HG02938 (cell line): ENCODE measurements around the gene DUS3L.
"Not testable (repeated sequence)": the region's sequence is repeated elsewhere in the genome, so short reads cannot be mapped to it uniquely, and the experiment has no call there.

Experiments used
- ATAC-seq: cut with Tn5 transposase; IDR thresholded peaks from one replicate; pipeline ENCODE4 v1.9.1; 2021; ENCODE audit warnings: mild to moderate bottlenecking, moderate library complexity; ENCODE audit not compliant: unreplicated experiment

The DUS3L gene

DNA sequence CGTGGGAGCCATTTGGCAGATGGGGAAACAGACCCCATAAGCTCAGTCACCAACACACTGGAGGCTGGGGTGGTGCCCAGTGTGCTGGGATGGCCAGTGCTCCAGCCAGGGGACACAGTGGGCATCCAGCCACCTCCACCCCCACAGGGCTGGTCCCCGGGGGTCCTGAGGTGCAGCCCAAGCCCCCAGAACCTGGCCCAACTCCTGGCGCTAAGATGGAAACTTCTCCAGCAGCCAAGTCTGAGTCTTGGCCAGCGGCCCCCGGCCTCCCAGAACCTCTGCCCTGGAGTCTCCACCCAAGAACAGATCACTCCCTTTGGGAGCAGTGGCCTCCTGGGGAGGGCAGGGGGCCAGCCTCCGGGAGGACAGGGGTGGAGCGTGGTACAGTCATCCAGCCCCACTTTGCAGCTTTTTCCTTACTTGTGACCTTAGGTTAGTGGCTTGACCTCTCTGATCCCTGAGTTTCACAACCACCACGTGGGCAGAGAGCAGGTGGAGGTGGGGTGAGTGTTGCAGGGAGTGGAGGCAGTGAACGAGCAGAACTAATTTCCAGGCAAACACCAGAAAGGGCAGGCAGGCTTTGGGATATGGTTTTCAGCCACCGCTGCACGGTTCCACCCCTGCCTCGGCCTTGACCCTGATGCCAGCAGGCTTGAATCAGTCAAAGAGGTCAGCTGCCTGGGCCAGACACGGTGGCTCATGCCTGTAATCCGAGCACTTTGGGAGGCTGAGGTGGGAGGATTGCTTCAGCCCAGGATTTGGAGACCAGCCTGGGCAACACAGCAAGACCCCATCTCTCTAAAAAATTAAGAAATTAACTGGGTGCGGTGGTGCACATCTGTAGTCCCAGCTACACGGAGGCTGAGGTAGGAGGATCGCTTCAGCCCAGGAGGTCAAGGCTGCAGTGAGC is 9.7 kb upstream of the DUS3L start:
- no peak for ATAC-seq

GRCh38 chr19:5799247-5800241 is 8.6 kb upstream of the DUS3L start:
- ATAC-seq: no peak

GRCh38 chr19:5798244-5798643 is 7.3 kb upstream of the DUS3L start:
- ATAC-seq: no peak

GRCh38 chr19:5795382-5795919 is 4.5 kb upstream of the DUS3L start:
- ATAC-seq: no peak

GRCh38 chr19:5793188-5793587 is 2.2 kb upstream of the DUS3L start:
- no peak for ATAC-seq

GRCh38 chr19:5792224-5792623 is 1.3 kb upstream of the DUS3L start:
- no peak for ATAC-seq

DNA sequence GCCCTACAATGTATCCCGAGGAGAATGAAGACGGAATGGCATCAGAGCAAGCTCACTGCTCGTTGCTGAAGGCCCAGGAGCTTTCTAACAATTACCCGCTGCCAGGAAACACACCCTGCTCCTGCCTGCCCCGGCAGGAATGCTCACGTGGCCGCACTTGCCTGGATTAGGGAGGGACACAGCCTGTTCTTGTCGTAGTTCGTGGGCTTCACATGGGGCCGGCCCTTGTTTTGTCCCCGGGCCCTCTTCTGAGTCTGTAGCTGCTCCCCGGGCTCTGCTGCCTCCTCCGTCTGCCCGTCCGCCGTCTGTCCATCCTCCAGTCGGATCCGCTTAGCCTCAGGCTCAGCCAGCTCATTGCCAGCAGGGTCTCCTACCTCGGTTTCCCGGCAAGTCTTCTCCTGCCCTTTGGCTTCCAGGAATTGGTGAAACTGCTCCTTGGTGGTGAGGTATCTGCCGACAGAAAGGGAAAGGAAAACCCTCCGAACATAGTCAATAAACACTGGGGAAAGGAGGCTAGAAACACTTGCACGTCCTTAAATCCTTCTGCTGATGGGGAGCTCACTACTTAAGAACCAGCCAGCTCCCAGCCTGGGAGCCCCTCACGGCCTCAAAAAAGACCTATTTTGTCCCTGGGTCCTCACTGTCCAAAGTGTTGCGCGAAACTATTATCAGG is 941 bp downstream of the DUS3L start:
- no peak for ATAC-seq

DNA sequence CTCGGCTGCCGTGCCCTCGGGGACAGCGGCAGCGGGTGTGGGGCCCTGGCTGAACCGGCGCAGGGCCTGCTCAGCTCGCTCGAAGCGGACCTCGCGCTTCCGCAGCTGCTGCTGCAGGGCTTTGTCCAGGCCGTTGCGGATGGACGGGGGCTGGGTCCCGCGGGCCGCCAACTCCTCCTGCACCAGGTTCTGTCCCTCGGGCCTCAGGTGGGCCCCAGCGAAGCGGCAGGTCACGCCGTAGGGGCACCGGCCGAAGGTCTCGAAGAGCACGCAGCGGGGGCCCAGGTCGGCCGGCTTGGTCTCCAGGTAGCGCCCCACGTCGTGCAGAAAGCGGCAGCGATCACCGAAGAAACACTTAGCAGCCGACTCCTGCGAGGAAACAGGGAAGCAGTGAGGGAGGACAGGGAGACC is 1.6 kb downstream of the DUS3L start:
- ATAC-seq: no peak

- ATAC-seq: no peak
Observed at GRCh38 chr19:5788422-5788821, 2.5 kb downstream of the DUS3L start.

- no peak for ATAC-seq
Observed at GRCh38 chr19:5787409-5788182, 3.4 kb downstream of the DUS3L start.

GRCh38 chr19:5786593-5787408 is 4.2 kb downstream of the DUS3L start:
- no peak for ATAC-seq

GRCh38 chr19:5785423-5785822 is 5.5 kb downstream of the DUS3L start:
- no peak for ATAC-seq

DNA sequence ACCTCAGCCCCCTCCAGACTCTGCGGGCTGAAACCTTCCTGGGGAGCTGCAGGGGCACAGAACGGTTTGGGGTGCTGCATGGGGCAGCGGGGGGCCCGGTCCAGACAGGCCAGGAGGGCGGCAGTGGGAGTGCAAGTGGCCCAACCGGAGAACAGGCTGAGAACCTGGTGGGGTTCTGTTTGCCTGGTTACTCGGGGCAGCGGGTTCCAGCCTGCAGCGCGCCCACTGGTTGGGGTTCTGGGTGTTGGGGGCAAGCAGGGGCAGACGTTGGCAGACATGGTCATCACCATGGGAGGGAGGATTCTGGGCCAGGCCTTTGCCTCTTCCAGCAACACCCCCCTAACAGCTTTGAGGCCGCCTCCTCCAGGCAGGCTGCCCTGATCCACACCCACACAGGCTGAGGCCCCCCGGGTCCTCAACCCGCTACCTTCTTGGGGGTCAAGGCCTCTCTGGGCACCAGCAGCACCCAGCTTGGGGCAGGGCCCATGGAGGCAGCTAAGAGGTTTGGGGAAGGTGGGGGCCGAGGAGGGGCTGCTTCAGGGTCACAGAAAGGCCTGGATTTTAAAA is 6.3 kb downstream of the DUS3L start, which contains the start of gene PRR22:
PRR22 (minus strand) TSS at position 166 of the 567 bp plus-strand sequence; CDS start at position 80, 86 bp downstream.
- no peak for ATAC-seq

DNA sequence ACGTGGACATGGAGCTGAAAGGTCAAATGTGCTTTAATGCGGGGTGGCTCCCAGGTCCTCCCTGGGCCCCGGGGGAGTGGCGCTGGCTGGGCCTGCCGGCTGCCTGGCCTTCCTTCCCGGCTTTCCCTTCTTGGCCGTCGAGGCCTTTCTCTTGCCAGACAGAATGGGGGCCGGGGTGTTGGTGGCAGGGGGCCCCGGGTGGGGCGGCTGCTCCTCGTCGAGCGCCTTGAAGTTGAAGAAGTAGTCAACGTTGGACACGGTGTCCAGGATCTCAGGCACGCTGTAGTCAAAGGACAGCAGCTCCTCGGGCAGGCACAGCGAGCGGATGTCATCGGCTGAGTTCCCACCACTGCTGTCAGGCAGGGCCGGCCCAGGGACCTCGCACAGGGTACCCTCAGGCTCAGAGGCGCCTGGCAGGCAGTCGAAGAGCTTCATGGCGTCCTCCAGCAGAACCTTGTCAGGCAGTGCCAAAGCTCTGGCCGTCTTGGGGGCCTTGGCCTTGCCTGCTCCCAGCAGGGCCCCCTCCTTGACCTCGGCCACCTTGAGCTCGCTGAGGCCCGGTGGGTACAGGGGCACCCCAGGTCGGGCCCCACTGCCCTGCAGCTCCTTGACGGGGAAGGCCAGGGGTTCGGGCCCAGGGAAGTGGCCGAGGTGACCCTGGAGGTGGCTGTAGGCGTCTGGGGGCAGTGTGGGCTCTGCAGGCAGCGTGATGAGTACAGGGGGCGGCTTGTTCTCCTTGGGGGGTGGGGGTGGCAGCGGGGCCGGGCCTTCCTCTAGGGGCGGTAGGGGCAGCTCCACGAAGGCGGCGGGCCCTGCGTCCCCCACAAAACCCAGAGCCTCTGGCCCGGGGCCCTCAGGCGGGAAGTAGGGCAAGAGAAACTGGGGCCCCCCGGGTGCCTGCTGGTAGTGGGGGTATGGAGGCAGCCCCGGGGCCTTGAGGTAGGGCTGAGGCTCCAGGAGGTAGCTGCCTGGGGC is 7.7 kb downstream of the DUS3L start:
- no peak for ATAC-seq

DNA sequence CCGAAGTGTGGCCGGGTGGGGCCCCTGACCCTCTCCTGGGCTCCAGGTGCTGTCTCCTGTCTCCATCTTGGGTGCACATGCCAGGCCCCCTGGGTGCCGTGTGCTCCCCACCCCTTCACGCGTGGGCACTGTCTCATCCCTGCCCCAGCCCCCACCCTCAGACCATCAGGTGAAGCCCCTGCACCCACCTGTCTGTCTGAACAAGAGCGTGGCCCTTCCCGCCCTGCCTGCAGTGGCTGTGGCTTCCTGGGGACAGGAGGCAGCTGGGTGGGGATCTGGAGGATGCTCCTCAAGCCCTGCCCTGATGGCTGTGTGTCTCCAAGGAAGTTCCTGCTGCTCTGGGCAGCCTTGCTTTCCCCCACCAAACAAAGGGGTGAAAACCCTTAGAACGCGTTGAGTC is 8.6 kb downstream of the DUS3L start:
- ATAC-seq: no peak

DNA sequence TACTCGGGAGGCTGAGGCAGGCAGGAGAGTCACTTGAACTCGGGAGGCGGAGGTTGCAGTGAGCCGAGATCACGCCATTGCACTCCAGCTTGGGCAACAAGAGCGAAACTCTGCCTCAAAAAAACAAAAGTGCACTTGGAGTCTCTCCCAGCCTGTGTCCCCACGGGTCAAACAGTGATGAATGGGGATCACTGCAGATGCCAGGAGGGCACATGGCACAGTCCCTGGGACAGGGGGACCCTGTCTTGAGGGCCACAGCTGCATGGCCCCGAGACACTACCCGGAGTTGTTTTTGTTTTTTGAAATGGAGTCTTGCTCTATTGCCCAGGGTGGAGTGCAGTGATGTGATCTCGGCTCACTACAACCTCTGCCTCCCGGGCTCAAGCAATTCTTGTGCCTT is 10.0 kb downstream of the DUS3L start:
- not testable (repeated sequence) for ATAC-seq

DNA sequence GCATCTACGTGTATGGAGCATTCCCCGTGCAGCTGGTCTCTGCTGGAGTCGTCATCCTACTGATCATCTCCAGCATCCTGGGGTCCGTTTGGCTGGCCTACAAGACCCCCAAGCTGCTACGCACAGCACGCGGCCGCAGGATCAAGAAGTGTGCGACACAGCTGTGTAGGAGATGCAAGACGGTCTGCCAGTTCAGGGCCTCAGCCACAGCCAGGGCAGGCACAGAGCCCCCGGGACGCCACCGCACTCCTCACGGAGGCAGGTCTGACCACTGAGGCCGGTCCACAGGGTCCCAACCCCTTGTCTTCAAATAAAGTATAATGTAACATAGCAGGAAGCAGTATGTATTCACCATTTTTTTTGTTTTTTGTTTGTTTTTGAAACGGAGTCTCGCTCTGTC is 12.6 kb downstream of the DUS3L start:
- ATAC-seq: no peak
